Activated B cell treated with CpG ODN at 0.5 μM for 24 hours (primary cell): ENCODE data around the gene DENND5A. TPM values are rescaled to one million over a fixed set of nuclear protein-coding genes. Genes with fewer than 3 reads are reported as not detected.

ENCODE experiments used
- ATAC-seq: fragments of 200-7000 bp; cut with Tn5 transposase; one replicate; pipeline ENCODE4 v1.10.0; 2021; ENCODE audit warnings: low read depth, mild to moderate bottlenecking, moderate library complexity
- CTCF ChIA-PET: fragments of 350-600 bp; sonication (Branson Sonifier 250); formaldehyde crosslinking; loops from one replicate; lab custom pipeline; 2021; ENCODE audit warnings: antibody characterized with exemption; lab: Charles Lee
- POLR2A ChIA-PET: fragments of 350-600 bp; sonication (Branson Sonifier 250); formaldehyde crosslinking; loops from one replicate; lab custom pipeline; 2021; ENCODE audit warnings: antibody characterized with exemption; lab: Charles Lee
- DNase-seq: peaks from one replicate; pipeline ENCODE4 v3.0.0; 2022
- H3K27ac Mint-ChIP-seq: one replicate; pipeline ENCODE4 v1.8.0; 2020; ENCODE audit warnings: mixed read lengths
- H3K27me3 Mint-ChIP-seq: one replicate; pipeline ENCODE4 v1.8.0; 2021; ENCODE audit warnings: mixed read lengths
- H3K36me3 Mint-ChIP-seq: one replicate; pipeline ENCODE4 v1.8.0; 2021; ENCODE audit warnings: low read depth, mixed read lengths
- H3K4me1 Mint-ChIP-seq: one replicate; pipeline ENCODE4 v1.8.0; 2021; ENCODE audit warnings: mixed read lengths
- H3K4me3 Mint-ChIP-seq: one replicate; pipeline ENCODE4 v1.8.0; 2020; ENCODE audit warnings: mild to moderate bottlenecking, mixed read lengths
- H3K9me3 Mint-ChIP-seq: one replicate; pipeline ENCODE4 v1.8.0; 2020; ENCODE audit warnings: mixed read lengths
- intact Hi-C: fragments of 100-400 bp; cut with micrococcal nuclease; formaldehyde crosslinking; loops from one replicate; pipeline ENCODE4 v1.15.1; 2024
- total RNA-seq: library from RNA; stranded (reverse); gene quantifications from 2 replicates; pipeline ENCODE4 v1.2.3, GENCODE V29; 2022
- TF ChIP-seq, protein P1 (sequence below): fragments of 200-600 bp; IDR thresholded peaks from one replicate; pipeline ENCODE4 v1.8.0; 2022; ENCODE audit warnings: antibody characterized with exemption, mild to moderate bottlenecking

DENND5A gene
- total RNA-seq, 1 donor from 2014 or later = 24.4 TPM

DNA sequence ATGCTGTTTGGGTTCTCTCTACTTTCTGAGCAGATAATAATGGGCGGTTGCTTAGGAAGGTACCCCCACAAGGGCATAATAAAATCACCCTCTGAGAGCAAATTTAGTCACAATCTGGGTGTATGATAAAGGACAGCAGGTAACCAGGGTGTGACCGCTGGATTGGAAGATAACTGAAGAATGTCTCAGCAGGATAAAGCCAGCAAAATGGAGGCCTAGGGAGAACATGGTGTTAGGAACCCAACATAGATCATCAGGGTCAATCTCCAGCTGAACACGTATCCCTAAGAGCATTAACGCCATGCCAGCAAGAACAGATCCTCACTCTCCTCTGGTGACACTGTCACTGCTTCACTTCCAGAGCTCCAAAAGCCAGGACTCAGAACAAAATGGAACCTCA, 109.2 kb downstream of the DENND5A start:
- intact Hi-C loops = no loop called here
- CTCF ChIA-PET = no interaction called here
- TF ChIP-seq, protein P1, sequence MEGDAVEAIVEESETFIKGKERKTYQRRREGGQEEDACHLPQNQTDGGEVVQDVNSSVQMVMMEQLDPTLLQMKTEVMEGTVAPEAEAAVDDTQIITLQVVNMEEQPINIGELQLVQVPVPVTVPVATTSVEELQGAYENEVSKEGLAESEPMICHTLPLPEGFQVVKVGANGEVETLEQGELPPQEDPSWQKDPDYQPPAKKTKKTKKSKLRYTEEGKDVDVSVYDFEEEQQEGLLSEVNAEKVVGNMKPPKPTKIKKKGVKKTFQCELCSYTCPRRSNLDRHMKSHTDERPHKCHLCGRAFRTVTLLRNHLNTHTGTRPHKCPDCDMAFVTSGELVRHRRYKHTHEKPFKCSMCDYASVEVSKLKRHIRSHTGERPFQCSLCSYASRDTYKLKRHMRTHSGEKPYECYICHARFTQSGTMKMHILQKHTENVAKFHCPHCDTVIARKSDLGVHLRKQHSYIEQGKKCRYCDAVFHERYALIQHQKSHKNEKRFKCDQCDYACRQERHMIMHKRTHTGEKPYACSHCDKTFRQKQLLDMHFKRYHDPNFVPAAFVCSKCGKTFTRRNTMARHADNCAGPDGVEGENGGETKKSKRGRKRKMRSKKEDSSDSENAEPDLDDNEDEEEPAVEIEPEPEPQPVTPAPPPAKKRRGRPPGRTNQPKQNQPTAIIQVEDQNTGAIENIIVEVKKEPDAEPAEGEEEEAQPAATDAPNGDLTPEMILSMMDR = no peak
- Mint-ChIP-seq H3K27me3 (no peaks in the 10 kb centered on the region), H3K27ac (no peak overlapping the region), H3K4me3 (no peak overlapping the region), H3K9me3 (no peaks in the 10 kb centered on the region), H3K36me3 (peaks cover 46% of the 10 kb centered on the region), H3K4me1 (peaks cover 6% of the 10 kb centered on the region)
- no peak for ATAC-seq
- POLR2A ChIA-PET = no interaction called here
- no peak for DNase-seq

DNA sequence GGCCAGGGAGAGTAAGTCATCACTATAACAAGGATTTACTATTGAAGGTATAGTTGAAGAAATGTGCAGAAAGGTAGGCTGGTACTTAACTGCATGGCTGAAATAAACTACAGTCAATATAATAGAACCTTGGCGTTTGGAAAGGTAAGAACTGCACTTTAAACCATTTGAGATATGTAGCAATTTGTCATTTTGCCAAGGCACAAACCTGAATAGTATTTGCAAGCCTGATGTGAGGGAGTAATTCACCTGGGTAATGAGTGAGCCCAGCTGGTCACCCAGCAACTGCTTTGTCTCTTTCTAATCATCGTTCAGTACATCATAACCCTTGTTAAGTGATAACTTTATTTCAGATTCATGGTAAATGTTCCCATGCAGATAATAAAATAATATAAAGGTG, 111.5 kb downstream of the DENND5A start:
- H3K4me3 Mint-ChIP-seq = no peak overlapping the region
- CTCF ChIA-PET = interaction anchor here (1.4 kb wide), 1 partner anchor 13 kb away, joined by 4 read pairs; no protein-coding TSS in a partner anchor
- no peak for ATAC-seq

GRCh38 chr11:9151631-9152030, 113.5 kb downstream of the DENND5A start:
- no peaks in the 10 kb centered on the region for H3K27me3 Mint-ChIP-seq
- intact Hi-C loops = no loop called here
- DNase-seq (no peak), ATAC-seq (no peak)
- POLR2A ChIA-PET = no interaction called here
- H3K9me3 Mint-ChIP-seq = no peaks in the 10 kb centered on the region
- CTCF ChIA-PET = no interaction called here
- no peak overlapping the region for H3K4me3 Mint-ChIP-seq
- no peaks in the 10 kb centered on the region for H3K4me1 Mint-ChIP-seq
- H3K36me3 Mint-ChIP-seq = peaks cover 65% of the 10 kb centered on the region
- H3K27ac Mint-ChIP-seq = no peak overlapping the region
- TF ChIP-seq, protein P1 = no peak

More for the DNA sequence above, 111.5 kb downstream of the DENND5A start:
- Mint-ChIP-seq H3K36me3 (peaks cover 50% of the 10 kb centered on the region), H3K27ac (no peak overlapping the region), H3K27me3 (no peaks in the 10 kb centered on the region), H3K4me1 (no peaks in the 10 kb centered on the region), H3K9me3 (no peaks in the 10 kb centered on the region)
- POLR2A ChIA-PET = interaction anchor here (0.6 kb wide), 1 partner anchor 307 kb away, joined by 6 read pairs; no protein-coding TSS in a partner anchor
- DNase-seq = no peak
- TF ChIP-seq, protein P1 = no peak
- intact Hi-C loops = no loop called here

- H3K27me3 Mint-ChIP-seq = no peaks in the 10 kb centered on the region
- no peaks in the 10 kb centered on the region for H3K9me3 Mint-ChIP-seq
- POLR2A ChIA-PET = no interaction called here
- H3K4me3 Mint-ChIP-seq = no peak overlapping the region
- CTCF ChIA-PET = interaction anchor here (2.2 kb wide), 1 partner anchor 13 kb away, joined by 5 read pairs; no protein-coding TSS in a partner anchor
- peaks cover 68% of the 10 kb centered on the region for H3K36me3 Mint-ChIP-seq
- DNase-seq (no peak), ATAC-seq (no peak)
- H3K27ac Mint-ChIP-seq = no peak overlapping the region
- H3K4me1 Mint-ChIP-seq = no peaks in the 10 kb centered on the region
- intact Hi-C loops = no loop called here
- TF ChIP-seq, protein P1 = no peak
These were observed 114.2 kb downstream of the DENND5A start for GRCh38 chr11:9150926-9151325.

DNA sequence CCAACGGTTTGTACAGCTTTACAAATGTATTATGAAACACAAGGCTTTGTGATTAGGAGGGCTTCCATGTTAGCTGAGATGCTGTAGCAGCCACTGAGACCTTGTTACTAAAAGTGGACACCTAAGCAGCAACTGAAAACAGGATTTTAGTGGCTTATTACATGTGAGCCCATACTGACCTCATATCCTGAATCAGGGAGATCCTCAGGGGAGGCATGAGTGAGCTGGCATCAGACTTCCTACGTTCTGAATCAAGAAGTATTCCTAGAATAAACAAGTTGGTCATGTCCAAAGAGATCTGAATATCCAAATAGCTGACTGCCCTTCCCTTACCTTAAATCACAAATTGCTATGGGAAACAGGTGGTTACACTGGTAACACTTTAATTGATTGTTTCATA, 114.6 kb downstream of the DENND5A start:
- Mint-ChIP-seq H3K27me3 (no peaks in the 10 kb centered on the region), H3K27ac (no peak overlapping the region), H3K4me3 (no peak overlapping the region), H3K4me1 (no peaks in the 10 kb centered on the region), H3K9me3 (no peaks in the 10 kb centered on the region), H3K36me3 (peaks cover 69% of the 10 kb centered on the region)
- ChIA-PET POLR2A (no interaction called here), CTCF (interaction anchor here (2.2 kb wide), 1 partner anchor 12 kb away, joined by 5 read pairs; no protein-coding TSS in a partner anchor)
- TF ChIP-seq, protein P1 = no peak
- ATAC-seq = no peak
- intact Hi-C loops = no loop called here
- DNase-seq = no peak
